Activated CD8-positive, alpha-beta T cell treated with anti-CD3 and anti-CD28 coated beads for 36 hours (primary cell): ENCODE results near the gene RNF213. TPM values are rescaled to one million over a fixed set of nuclear protein-coding genes. Genes with fewer than 3 reads are reported as not detected.
A peak's percentile ranks its signal among the peaks of the same experiment; 100 is the strongest.

Experiments
- ATAC-seq: fragments of 200-7000 bp; cut with Tn5 transposase; one replicate; pipeline ENCODE4 v1.10.0; 2021; ENCODE audit warnings: mild to moderate bottlenecking, moderate library complexity
- CTCF ChIA-PET: fragments of 350-600 bp; sonication (Branson Sonifier 250); formaldehyde crosslinking; loops from one replicate; lab custom pipeline; 2021; ENCODE audit warnings: antibody characterized with exemption; lab: Charles Lee
- POLR2A ChIA-PET: fragments of 350-600 bp; sonication (Branson Sonifier 250); formaldehyde crosslinking; loops from one replicate; lab custom pipeline; 2021; ENCODE audit warnings: antibody characterized with exemption; lab: Charles Lee
- DNase-seq: peaks from one replicate; pipeline ENCODE4 v3.0.0-alpha.2; 2020
- H3K27ac Mint-ChIP-seq: one replicate; pipeline ENCODE4 v1.8.0; 2021; ENCODE audit warnings: mild to moderate bottlenecking, mixed read lengths
- H3K27me3 Mint-ChIP-seq: one replicate; pipeline ENCODE4 v1.8.0; 2021; ENCODE audit warnings: mixed read lengths
- H3K36me3 Mint-ChIP-seq: one replicate; pipeline ENCODE4 v1.8.0; 2021; ENCODE audit warnings: low read depth, mixed read lengths
- H3K4me1 Mint-ChIP-seq: one replicate; pipeline ENCODE4 v1.8.0; 2021; ENCODE audit warnings: low read depth, mixed read lengths
- H3K4me3 Mint-ChIP-seq: one replicate; pipeline ENCODE4 v1.8.0; 2021; ENCODE audit warnings: mild to moderate bottlenecking, moderate library complexity, mixed read lengths
- H3K9me3 Mint-ChIP-seq: one replicate; pipeline ENCODE4 v1.8.0; 2021; ENCODE audit warnings: mixed read lengths
- CTCF ChIP-seq: fragments of 200-600 bp; IDR thresholded peaks from one replicate; pipeline ENCODE4 v1.8.0; 2022; ENCODE audit warnings: antibody characterized with exemption, mild to moderate bottlenecking
- intact Hi-C: fragments of 100-400 bp; cut with micrococcal nuclease; formaldehyde crosslinking; loops from one replicate; pipeline ENCODE4 v1.10.0; 2022
- total RNA-seq, 2 experiments: library from RNA; stranded (reverse); gene quantifications; one replicate each; pipeline ENCODE4 v1.2.3, GENCODE V29; 2021

The RNF213 gene
- total RNA-seq, 2 experiments from 2014 or later = 131 to 142 TPM

GRCh38 chr17:80426671-80427326, 166.1 kb downstream of the RNF213 start:
- intact Hi-C loops = loop anchor here (5.0 kb wide), 2 partner anchors 151 to 556 kb away; no protein-coding TSS in a partner anchor
- no peaks in the 10 kb centered on the region for H3K36me3 Mint-ChIP-seq
- DNase-seq = peak; percentile 86
- POLR2A ChIA-PET = interaction anchor here (1.0 to 1.3 kb wide), 2 partner anchors 10 to 28 kb away, joined by 4 read pairs; no protein-coding TSS in a partner anchor
- peak; percentile 98 for ATAC-seq
- CTCF ChIA-PET = interaction anchor here (0.7 to 3.6 kb wide), 37 partner anchors 9 to 673 kb away, joined by 3 to 19 read pairs (median 4); no protein-coding TSS in a partner anchor
- H3K27ac Mint-ChIP-seq = no peak overlapping the region
- H3K4me1 Mint-ChIP-seq = peaks cover 11% of the 10 kb centered on the region
- no peak overlapping the region for H3K4me3 Mint-ChIP-seq
- peak; percentile 94 for TF ChIP-seq CTCF
- no peaks in the 10 kb centered on the region for H3K27me3 Mint-ChIP-seq
- H3K9me3 Mint-ChIP-seq = no peaks in the 10 kb centered on the region

GRCh38 chr17:80427366-80428282, 167.0 kb downstream of the RNF213 start:
- Mint-ChIP-seq H3K27me3 (no peaks in the 10 kb centered on the region), H3K36me3 (no peaks in the 10 kb centered on the region), H3K4me3 (no peak overlapping the region), H3K4me1 (peaks cover 11% of the 10 kb centered on the region), H3K27ac (no peak overlapping the region), H3K9me3 (no peaks in the 10 kb centered on the region)
- ChIA-PET CTCF (interaction anchor here (0.7 to 3.6 kb wide), 37 partner anchors 8 to 672 kb away, joined by 3 to 19 read pairs (median 4); no protein-coding TSS in a partner anchor), POLR2A (interaction anchor here (1.0 to 1.3 kb wide), 2 partner anchors 11 to 27 kb away, joined by 4 read pairs; no protein-coding TSS in a partner anchor)
- no peak for DNase-seq
- TF ChIP-seq CTCF = no peak
- no peak for ATAC-seq
- intact Hi-C loops = loop anchor here (5.0 kb wide), 2 partner anchors 150 to 555 kb away; no protein-coding TSS in a partner anchor

DNA sequence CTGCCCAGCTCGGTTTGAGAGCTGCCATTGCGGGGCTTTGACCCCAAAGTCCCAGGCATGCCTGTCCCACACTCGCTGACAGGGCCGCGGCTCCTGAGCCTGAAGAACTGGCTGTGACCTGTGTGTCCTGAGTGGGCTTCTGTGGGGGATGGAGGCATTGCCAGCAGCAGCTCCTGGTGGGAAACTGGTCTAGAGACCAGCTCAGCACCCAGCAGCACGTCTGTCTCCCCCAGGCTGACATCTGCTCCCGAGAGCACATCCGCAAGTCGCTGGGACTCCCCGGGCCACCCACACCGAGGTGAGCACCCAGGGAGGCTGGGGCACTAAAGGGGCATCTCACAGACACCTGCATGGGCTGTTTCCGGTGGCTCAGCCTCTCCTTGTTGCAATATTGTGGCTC, 167.7 kb downstream of the RNF213 start:
- H3K4me1 Mint-ChIP-seq = peaks cover 11% of the 10 kb centered on the region
- H3K36me3 Mint-ChIP-seq = no peaks in the 10 kb centered on the region
- H3K9me3 Mint-ChIP-seq = no peaks in the 10 kb centered on the region
- no peak overlapping the region for H3K4me3 Mint-ChIP-seq
- DNase-seq = no peak
- ChIA-PET POLR2A (interaction anchor here (1.3 kb wide), 1 partner anchor 26 kb away, joined by 4 read pairs; no protein-coding TSS in a partner anchor), CTCF (interaction anchor here (1.3 to 3.6 kb wide), 7 partner anchors 136 to 559 kb away, joined by 3 to 19 read pairs (median 8); no protein-coding TSS in a partner anchor)
- no peak for TF ChIP-seq CTCF
- ATAC-seq = no peak
- no peaks in the 10 kb centered on the region for H3K27me3 Mint-ChIP-seq
- H3K27ac Mint-ChIP-seq = no peak overlapping the region
- intact Hi-C loops = loop anchor here (5.0 kb wide), 2 partner anchors 149 to 554 kb away; no protein-coding TSS in a partner anchor

GRCh38 chr17:80428796-80429195, 168.1 kb downstream of the RNF213 start:
- H3K36me3 Mint-ChIP-seq = no peaks in the 10 kb centered on the region
- DNase-seq = no peak
- H3K9me3 Mint-ChIP-seq = no peaks in the 10 kb centered on the region
- H3K27me3 Mint-ChIP-seq = no peaks in the 10 kb centered on the region
- H3K4me3 Mint-ChIP-seq = no peak overlapping the region
- H3K4me1 Mint-ChIP-seq = peaks cover 11% of the 10 kb centered on the region
- ATAC-seq = no peak
- H3K27ac Mint-ChIP-seq = no peak overlapping the region
- no peak for TF ChIP-seq CTCF
- intact Hi-C loops = loop anchor here (5.0 kb wide), 2 partner anchors 149 to 554 kb away; no protein-coding TSS in a partner anchor
- ChIA-PET POLR2A (no interaction called here), CTCF (interaction anchor here (2.1 to 3.6 kb wide), 4 partner anchors 146 to 559 kb away, joined by 5 to 19 read pairs (median 10); no protein-coding TSS in a partner anchor)
